HG03060 (cell line): ENCODE data around the gene ELP5.

ENCODE experiments used
- ATAC-seq: cut with Tn5 transposase; IDR thresholded peaks from one replicate; pipeline ENCODE4 v1.9.1; 2021; ENCODE audit warnings: low read depth, moderate number of reproducible peaks; ENCODE audit not compliant: unreplicated experiment

The ELP5 gene

GRCh38 chr17:7307686-7308624 lies 55.9 kb downstream of the ELP5 start:
- no peak for ATAC-seq

- no peak for ATAC-seq
Observed at GRCh38 chr17:7308625-7309433, 56.8 kb downstream of the ELP5 start.
